ENCODE measurements around the gene PTK7.
A peak's percentile ranks its signal among the peaks of the same experiment; 100 is the strongest.

Gene PTK7

GRCh38 chr6:43124481-43124880 is 48.4 kb downstream of the PTK7 start (continued):
- TF ChIP-seq PATZ1 (CRISPR knock-in tag; IDR thresholded peaks at IDR 0.05; ENCODE audit: borderline replicate concordance) (no peak), BACH2 (CRISPR knock-in tag; IDR thresholded peaks at IDR 0.05; ENCODE audit: borderline replicate concordance) (no peak), ESRRG (CRISPR knock-in tag; IDR thresholded peaks at IDR 0.05) (no peak), OSR1 (CRISPR knock-in tag; IDR thresholded peaks at IDR 0.05) (no peak)

- peak; percentile 64 for ATAC-seq
These were observed 49.0 kb downstream of the PTK7 start for GRCh38 chr6:43125119-43125518.

GRCh38 chr6:43125555-43125954 is 49.4 kb downstream of the PTK7 start:
- ATAC-seq = no peak
- TF ChIP-seq ZC3H10 (CRISPR knock-in tag; IDR thresholded peaks at IDR 0.05) = no peak
- no peak for TF ChIP-seq TCF4 (CRISPR knock-in tag; IDR thresholded peaks at IDR 0.05; ENCODE audit: borderline replicate concordance)
- TF ChIP-seq ZNF565 (CRISPR knock-in tag; conservative IDR thresholded peaks at IDR 0.05; ENCODE audit: low read depth) = no peak

More at GRCh38 chr6:43125119-43125518, 49.0 kb downstream of the PTK7 start:
- TF ChIP-seq PATZ1 (CRISPR knock-in tag; IDR thresholded peaks at IDR 0.05; ENCODE audit: borderline replicate concordance) (peak; percentile 70), TSHZ2 (CRISPR knock-in tag; IDR thresholded peaks at IDR 0.05) (peak; percentile 46; the same call in 1 of the 2 replicates), ZFP30 (CRISPR knock-in tag; IDR thresholded peaks at IDR 0.05) (no peak), ISL1 (CRISPR knock-in tag; IDR thresholded peaks at IDR 0.05) (peak; percentile 24; the same call in 1 of the 2 replicates), ESRRG (CRISPR knock-in tag; IDR thresholded peaks at IDR 0.05) (no peak), TOX (CRISPR knock-in tag; IDR thresholded peaks at IDR 0.05; ENCODE audit: borderline replicate concordance) (no peak), TCF4 (CRISPR knock-in tag; IDR thresholded peaks at IDR 0.05; ENCODE audit: borderline replicate concordance) (0 out of 2 replicates have a peak, but pooled peaks have one; percentile 55), OSR1 (CRISPR knock-in tag; IDR thresholded peaks at IDR 0.05) (no peak), ZC3H10 (CRISPR knock-in tag; IDR thresholded peaks at IDR 0.05) (no peak)

DNA sequence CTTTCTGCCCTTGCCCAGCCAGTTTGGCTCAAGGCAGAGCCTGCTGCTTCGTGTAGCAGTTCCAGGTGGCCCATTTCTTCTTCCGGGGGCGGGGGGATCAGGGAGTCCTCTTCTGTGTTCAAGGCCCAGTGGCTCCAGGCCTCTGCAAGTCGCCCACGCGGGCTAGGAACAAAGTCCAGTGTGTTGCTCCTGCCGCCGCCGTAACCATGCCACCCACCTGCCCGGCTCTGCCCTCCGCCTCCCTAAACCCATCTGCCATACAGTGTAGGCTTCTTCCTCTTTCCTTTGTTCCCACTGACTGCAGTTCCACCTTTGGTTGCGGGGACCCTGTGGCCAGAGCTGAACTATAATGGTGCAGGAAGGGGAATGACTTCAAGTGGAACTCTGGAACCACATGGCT is 51.1 kb downstream of the PTK7 start:
- ATAC-seq = no peak
- TF ChIP-seq ARNTL (CRISPR knock-in tag; IDR thresholded peaks at IDR 0.05; ENCODE audit: borderline replicate concordance, low read depth) = no peak
- TF ChIP-seq ZFP30 (CRISPR knock-in tag; IDR thresholded peaks at IDR 0.05) = no peak
- TF ChIP-seq ISL1 (CRISPR knock-in tag; IDR thresholded peaks at IDR 0.05) = no peak
- no peak for TF ChIP-seq ZFP3 (CRISPR knock-in tag; IDR thresholded peaks at IDR 0.05)
- no peak for TF ChIP-seq BACH2 (CRISPR knock-in tag; IDR thresholded peaks at IDR 0.05; ENCODE audit: borderline replicate concordance)
- TF ChIP-seq TCF4 (CRISPR knock-in tag; IDR thresholded peaks at IDR 0.05; ENCODE audit: borderline replicate concordance) = no peak
- no peak for TF ChIP-seq ZNF70 (CRISPR knock-in tag; IDR thresholded peaks at IDR 0.05)

- TF ChIP-seq ZNF70 (CRISPR knock-in tag; IDR thresholded peaks at IDR 0.05) = 0 out of 2 replicates have a peak, but pooled peaks have one; percentile 25
- TF ChIP-seq ZFP30 (CRISPR knock-in tag; IDR thresholded peaks at IDR 0.05) = no peak
- TF ChIP-seq ARNTL (CRISPR knock-in tag; IDR thresholded peaks at IDR 0.05; ENCODE audit: borderline replicate concordance, low read depth) = no peak
- TF ChIP-seq ZFP3 (CRISPR knock-in tag; IDR thresholded peaks at IDR 0.05) = peak; percentile 84; the same call in 1 of the 2 replicates
- TF ChIP-seq SNAI2 (CRISPR knock-in tag; IDR thresholded peaks at IDR 0.05) = peak; percentile 91
- TF ChIP-seq, protein P1, sequence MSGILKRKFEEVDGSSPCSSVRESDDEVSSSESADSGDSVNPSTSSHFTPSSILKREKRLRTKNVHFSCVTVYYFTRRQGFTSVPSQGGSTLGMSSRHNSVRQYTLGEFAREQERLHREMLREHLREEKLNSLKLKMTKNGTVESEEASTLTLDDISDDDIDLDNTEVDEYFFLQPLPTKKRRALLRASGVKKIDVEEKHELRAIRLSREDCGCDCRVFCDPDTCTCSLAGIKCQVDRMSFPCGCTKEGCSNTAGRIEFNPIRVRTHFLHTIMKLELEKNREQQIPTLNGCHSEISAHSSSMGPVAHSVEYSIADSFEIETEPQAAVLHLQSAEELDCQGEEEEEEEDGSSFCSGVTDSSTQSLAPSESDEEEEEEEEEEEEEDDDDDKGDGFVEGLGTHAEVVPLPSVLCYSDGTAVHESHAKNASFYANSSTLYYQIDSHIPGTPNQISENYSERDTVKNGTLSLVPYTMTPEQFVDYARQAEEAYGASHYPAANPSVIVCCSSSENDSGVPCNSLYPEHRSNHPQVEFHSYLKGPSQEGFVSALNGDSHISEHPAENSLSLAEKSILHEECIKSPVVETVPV (CRISPR knock-in tag; IDR thresholded peaks at IDR 0.05) = no peak
- TF ChIP-seq CSDC2 (CRISPR knock-in tag; IDR thresholded peaks at IDR 0.05) = peak; percentile 94
- no peak for TF ChIP-seq TCF4 (CRISPR knock-in tag; IDR thresholded peaks at IDR 0.05; ENCODE audit: borderline replicate concordance)
- peak; percentile 34; the same call in 1 of the 2 replicates for TF ChIP-seq ZNF8 (CRISPR knock-in tag; IDR thresholded peaks at IDR 0.05)
- 0 out of 2 replicates have a peak, but pooled peaks have one; percentile 25 for TF ChIP-seq TSHZ2 (CRISPR knock-in tag; IDR thresholded peaks at IDR 0.05)
- TF ChIP-seq ISL1 (CRISPR knock-in tag; IDR thresholded peaks at IDR 0.05) = 0 out of 2 replicates have a peak, but pooled peaks have one; percentile 32
- no peak for ATAC-seq
These were observed 51.8 kb downstream of the PTK7 start for GRCh38 chr6:43127877-43128276.

Measured in SK-N-SH treated with all-trans-retinoic acid at 6 μM for 48 hours (cell line).